Activated T-helper 17 cell treated with anti-CD3 and anti-CD28 coated beads, Interleukin-2, amount 50 U/mL, for 72 hours (primary cell): ENCODE data around the gene MYO1C. TPM values are rescaled to one million over a fixed set of nuclear protein-coding genes. Genes with fewer than 3 reads are reported as not detected.
A peak's percentile ranks its signal among the peaks of the same experiment; 100 is the strongest.
"Not testable (repeated sequence)": the region's sequence is repeated elsewhere in the genome, so short reads cannot be mapped to it uniquely, and the experiment has no call there.

Source experiments
- ATAC-seq: fragments of 150-1000 bp; cut with Tn5 transposase; replicated peaks from 2 replicates; pipeline ENCODE4 v1.10.0; 2021; ENCODE audit warnings: mild to moderate bottlenecking, moderate library complexity
- H3K27ac Mint-ChIP-seq: one replicate; pipeline ENCODE4 v1.8.0; 2022; ENCODE audit warnings: mixed read lengths
- H3K27me3 Mint-ChIP-seq: one replicate; pipeline ENCODE4 v1.8.0; 2022; ENCODE audit warnings: mixed read lengths
- H3K36me3 Mint-ChIP-seq: one replicate; pipeline ENCODE4 v1.8.0; 2022; ENCODE audit warnings: low read depth, mild to moderate bottlenecking, mixed read lengths
- H3K4me1 Mint-ChIP-seq: one replicate; pipeline ENCODE4 v1.8.0; 2022; ENCODE audit warnings: mixed read lengths
- H3K4me3 Mint-ChIP-seq: one replicate; pipeline ENCODE4 v1.8.0; 2022; ENCODE audit warnings: mild to moderate bottlenecking, mixed read lengths
- H3K9me3 Mint-ChIP-seq: one replicate; pipeline ENCODE4 v1.8.0; 2022; ENCODE audit warnings: mixed read lengths
- total RNA-seq, 2 donors: library from RNA; stranded (reverse); gene quantifications; one replicate each; pipeline ENCODE4 v1.2.3, GENCODE V29; 2022

MYO1C gene
- total RNA-seq, 2 donors from 2014 or later = 46.6 to 51.0 TPM

GRCh38 chr17:1449412-1449967, 43.0 kb downstream of the MYO1C start:
- peaks cover 67% of the 10 kb centered on the region for H3K36me3 Mint-ChIP-seq
- no peak overlapping the region for H3K27ac Mint-ChIP-seq
- no peaks in the 10 kb centered on the region for H3K9me3 Mint-ChIP-seq
- ATAC-seq = no peak
- H3K4me1 Mint-ChIP-seq = peaks cover 18% of the 10 kb centered on the region
- no peaks in the 10 kb centered on the region for H3K27me3 Mint-ChIP-seq
- H3K4me3 Mint-ChIP-seq = no peak overlapping the region

DNA sequence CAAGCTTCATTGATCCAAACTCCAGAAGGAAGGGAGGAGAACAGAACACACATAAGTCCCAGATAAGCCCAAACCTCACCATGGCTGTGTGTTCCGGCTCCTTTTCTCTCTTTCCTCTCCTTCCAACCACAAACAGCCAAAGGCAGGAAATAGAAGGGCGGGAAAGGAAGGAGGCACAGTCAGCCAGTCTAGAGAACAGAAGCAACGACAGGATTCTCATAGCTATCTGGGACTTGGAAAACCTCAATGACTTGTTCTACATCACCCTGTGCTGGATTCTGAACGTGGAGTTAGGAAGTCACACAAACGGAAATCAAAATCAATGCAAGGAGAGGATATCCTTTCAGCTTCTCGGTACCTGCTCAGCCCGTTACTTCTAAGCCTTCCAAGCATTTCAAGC, 45.4 kb downstream of the MYO1C start:
- Mint-ChIP-seq H3K27ac (peak overlapping the region; percentile 72), H3K36me3 (peaks cover 49% of the 10 kb centered on the region), H3K4me1 (peaks cover 10% of the 10 kb centered on the region), H3K9me3 (no peaks in the 10 kb centered on the region), H3K27me3 (no peaks in the 10 kb centered on the region), H3K4me3 (peak overlapping the region; percentile 36)
- ATAC-seq = no peak

- peaks cover 41% of the 10 kb centered on the region for H3K36me3 Mint-ChIP-seq
- H3K27me3 Mint-ChIP-seq = no peaks in the 10 kb centered on the region
- ATAC-seq = no peak
- H3K27ac Mint-ChIP-seq = peak overlapping the region; percentile 28
- no peak overlapping the region for H3K4me3 Mint-ChIP-seq
- H3K4me1 Mint-ChIP-seq = peaks cover 10% of the 10 kb centered on the region
- H3K9me3 Mint-ChIP-seq = no peaks in the 10 kb centered on the region
Measured at GRCh38 chr17:1446201-1446600, 46.3 kb downstream of the MYO1C start.

DNA sequence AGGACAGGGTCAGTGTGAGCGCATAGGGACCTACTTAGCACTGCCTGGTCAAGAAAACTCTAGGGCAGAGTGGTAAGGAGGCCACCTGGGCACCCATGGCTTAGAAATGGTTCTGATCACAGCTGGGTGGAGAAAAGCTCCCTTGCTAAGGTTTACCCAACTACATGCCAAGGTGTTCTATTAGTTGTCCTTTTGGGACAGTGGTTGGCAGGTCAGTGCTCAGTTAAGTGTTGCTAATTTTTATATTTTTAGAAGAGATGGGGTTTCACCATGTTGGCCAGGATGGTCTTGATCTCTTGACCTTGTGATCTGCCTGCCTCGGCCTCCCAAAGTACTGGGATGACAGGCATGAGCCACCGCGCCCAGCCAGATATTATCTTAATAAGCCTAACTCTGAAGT, 46.8 kb downstream of the MYO1C start:
- peaks cover 38% of the 10 kb centered on the region for H3K36me3 Mint-ChIP-seq
- not testable (repeated sequence) for H3K4me1 Mint-ChIP-seq, H3K9me3 Mint-ChIP-seq

DNA sequence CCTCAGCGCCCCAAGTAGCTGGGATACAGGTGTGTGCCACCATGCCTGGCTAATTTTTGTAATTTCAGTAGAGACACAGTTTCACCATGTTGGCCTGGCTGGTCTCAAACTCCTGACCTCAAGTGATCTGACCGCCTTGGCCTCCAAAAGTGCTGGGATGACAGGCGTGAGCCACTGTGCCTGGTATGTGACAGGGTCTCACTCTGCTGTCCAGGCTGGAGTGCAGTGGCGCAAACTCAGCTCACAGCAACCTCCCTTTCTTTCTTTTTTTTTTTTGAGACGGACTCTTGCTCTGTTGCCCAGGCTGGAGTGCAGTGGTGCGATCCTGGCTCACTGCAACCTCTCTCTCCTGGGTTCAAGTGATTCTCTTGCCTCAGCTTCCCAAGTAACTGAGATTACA, 49.8 kb downstream of the MYO1C start:
- H3K36me3 Mint-ChIP-seq = peaks cover 29% of the 10 kb centered on the region
- not testable (repeated sequence) for H3K9me3 Mint-ChIP-seq, H3K4me1 Mint-ChIP-seq, H3K27ac Mint-ChIP-seq, H3K27me3 Mint-ChIP-seq, H3K4me3 Mint-ChIP-seq, ATAC-seq

More for the DNA sequence above, 46.8 kb downstream of the MYO1C start:
- ATAC-seq, H3K4me3 Mint-ChIP-seq, H3K27me3 Mint-ChIP-seq: not testable (repeated sequence)
- H3K27ac Mint-ChIP-seq = peak overlapping the region; percentile 28

GRCh38 chr17:1442187-1442586, 50.3 kb downstream of the MYO1C start:
- Mint-ChIP-seq H3K27ac (no peak overlapping the region), H3K27me3 (no peaks in the 10 kb centered on the region), H3K4me3 (no peak overlapping the region), H3K9me3 (no peaks in the 10 kb centered on the region), H3K36me3 (peaks cover 34% of the 10 kb centered on the region), H3K4me1 (no peaks in the 10 kb centered on the region)
- no peak for ATAC-seq

DNA sequence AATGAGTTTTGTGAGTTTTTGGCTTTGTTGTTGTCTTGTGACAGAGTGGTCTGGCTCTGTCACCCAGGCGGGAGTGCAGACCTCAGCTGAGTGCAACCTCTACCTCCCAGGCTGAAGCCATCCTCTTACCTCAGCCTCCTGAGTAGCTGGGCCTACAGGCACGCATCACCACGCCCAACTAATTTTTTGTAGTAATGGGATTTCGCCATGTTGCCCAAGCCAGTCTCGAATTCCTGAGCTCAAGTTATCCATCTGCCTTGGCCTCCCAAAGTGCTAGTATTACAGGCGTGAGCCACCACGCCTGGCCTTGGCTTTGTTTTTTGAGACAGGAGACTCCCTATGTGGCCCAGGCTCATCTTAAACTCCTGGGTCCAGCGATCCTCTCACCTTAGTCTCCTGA, 51.6 kb downstream of the MYO1C start:
- no peak for ATAC-seq
- H3K36me3 Mint-ChIP-seq = peaks cover 42% of the 10 kb centered on the region
- no peaks in the 10 kb centered on the region for H3K9me3 Mint-ChIP-seq
- no peaks in the 10 kb centered on the region for H3K27me3 Mint-ChIP-seq
- peaks cover 2% of the 10 kb centered on the region for H3K4me1 Mint-ChIP-seq
- H3K4me3 Mint-ChIP-seq = no peak overlapping the region
- no peak overlapping the region for H3K27ac Mint-ChIP-seq

- ATAC-seq = no peak
- Mint-ChIP-seq H3K4me1 (peaks cover 7% of the 10 kb centered on the region), H3K4me3 (no peak overlapping the region), H3K36me3 (peaks cover 50% of the 10 kb centered on the region), H3K27me3 (no peaks in the 10 kb centered on the region), H3K27ac (no peak overlapping the region), H3K9me3 (no peaks in the 10 kb centered on the region)
Measured at GRCh38 chr17:1438593-1439083, 53.8 kb downstream of the MYO1C start.

GRCh38 chr17:1435326-1435725, 57.2 kb downstream of the MYO1C start:
- peak overlapping the region; percentile 61 for H3K27ac Mint-ChIP-seq
- no peak overlapping the region for H3K4me3 Mint-ChIP-seq
- H3K27me3 Mint-ChIP-seq = no peaks in the 10 kb centered on the region
- no peaks in the 10 kb centered on the region for H3K9me3 Mint-ChIP-seq
- peaks cover 22% of the 10 kb centered on the region for H3K4me1 Mint-ChIP-seq
- no peak for ATAC-seq
- peaks cover 75% of the 10 kb centered on the region for H3K36me3 Mint-ChIP-seq

DNA sequence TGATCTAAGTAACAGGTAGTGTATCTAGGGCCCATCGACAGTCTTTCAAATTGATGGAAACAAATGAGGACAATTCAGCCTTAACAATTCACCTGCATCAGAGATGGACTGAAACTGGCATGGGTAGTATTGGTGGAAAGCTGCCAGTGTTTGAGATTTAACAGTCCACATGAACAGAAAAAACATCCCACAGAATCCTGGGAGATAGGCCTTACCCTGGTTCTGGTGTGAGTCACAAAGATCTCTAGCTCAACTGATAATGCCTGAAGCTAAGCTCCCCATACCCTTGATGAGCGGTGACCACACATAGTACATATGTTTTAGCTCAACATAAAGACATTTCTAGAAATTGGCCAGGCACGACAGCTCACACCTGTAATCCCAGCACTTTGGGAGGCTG, 58.3 kb downstream of the MYO1C start:
- Mint-ChIP-seq H3K27ac (no peak overlapping the region), H3K4me3 (no peak overlapping the region), H3K27me3 (no peaks in the 10 kb centered on the region), H3K4me1 (peaks cover 22% of the 10 kb centered on the region), H3K36me3 (peaks cover 82% of the 10 kb centered on the region), H3K9me3 (no peaks in the 10 kb centered on the region)
- no peak for ATAC-seq

GRCh38 chr17:1431631-1432104, 60.8 kb downstream of the MYO1C start:
- H3K4me1 Mint-ChIP-seq = peaks cover 22% of the 10 kb centered on the region
- peak overlapping the region; percentile 88 for H3K27ac Mint-ChIP-seq
- H3K4me3 Mint-ChIP-seq = peak overlapping the region; percentile 36
- no peaks in the 10 kb centered on the region for H3K9me3 Mint-ChIP-seq
- ATAC-seq = peak; percentile 91
- H3K36me3 Mint-ChIP-seq = peaks cover 79% of the 10 kb centered on the region
- no peaks in the 10 kb centered on the region for H3K27me3 Mint-ChIP-seq

GRCh38 chr17:1423456-1424135, 68.9 kb downstream of the MYO1C start:
- peaks cover 22% of the 10 kb centered on the region for H3K4me1 Mint-ChIP-seq
- ATAC-seq = no peak
- H3K9me3 Mint-ChIP-seq = no peaks in the 10 kb centered on the region
- H3K27me3 Mint-ChIP-seq = no peaks in the 10 kb centered on the region
- H3K4me3 Mint-ChIP-seq = peak overlapping the region; percentile 13
- peak overlapping the region; percentile 67 for H3K27ac Mint-ChIP-seq
- H3K36me3 Mint-ChIP-seq = peaks cover 73% of the 10 kb centered on the region

GRCh38 chr17:1422885-1423284, 69.6 kb downstream of the MYO1C start:
- Mint-ChIP-seq H3K9me3 (no peaks in the 10 kb centered on the region), H3K27ac (peak overlapping the region; percentile 67), H3K4me1 (peaks cover 22% of the 10 kb centered on the region), H3K4me3 (peak overlapping the region; percentile 13), H3K36me3 (peaks cover 73% of the 10 kb centered on the region), H3K27me3 (no peaks in the 10 kb centered on the region)
- peak; percentile 98 for ATAC-seq

GRCh38 chr17:1421470-1421869, 71.0 kb downstream of the MYO1C start:
- Mint-ChIP-seq H3K27me3 (no peaks in the 10 kb centered on the region), H3K36me3 (peaks cover 71% of the 10 kb centered on the region), H3K27ac (no peak overlapping the region), H3K9me3 (no peaks in the 10 kb centered on the region), H3K4me3 (no peak overlapping the region), H3K4me1 (peaks cover 22% of the 10 kb centered on the region)
- ATAC-seq = no peak

DNA sequence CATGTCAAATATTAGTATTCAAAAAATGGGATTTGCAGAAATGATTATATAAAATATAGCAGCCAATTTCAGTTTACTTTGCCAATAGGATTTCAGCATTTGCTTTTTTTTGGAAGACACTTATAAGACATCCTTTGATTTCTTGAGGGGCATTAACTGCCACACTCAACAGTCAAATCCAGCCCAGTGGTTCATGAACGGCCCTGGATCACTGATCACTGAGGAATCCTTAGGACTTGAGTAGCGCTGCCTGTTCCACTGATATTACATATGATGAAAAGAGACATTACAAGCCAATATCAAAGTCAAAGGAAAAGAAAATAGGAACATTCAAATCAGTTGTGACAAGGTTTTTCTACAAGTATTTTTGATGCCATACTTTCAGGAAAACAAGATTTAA, 71.5 kb downstream of the MYO1C start:
- no peak overlapping the region for H3K4me3 Mint-ChIP-seq
- H3K36me3 Mint-ChIP-seq = peaks cover 66% of the 10 kb centered on the region
- no peak for ATAC-seq
- peaks cover 21% of the 10 kb centered on the region for H3K4me1 Mint-ChIP-seq
- H3K9me3 Mint-ChIP-seq = no peaks in the 10 kb centered on the region
- no peaks in the 10 kb centered on the region for H3K27me3 Mint-ChIP-seq
- H3K27ac Mint-ChIP-seq = no peak overlapping the region
